GM12878 (cell line): ENCODE measurements around the gene JTB. TPM values are rescaled to one million over a fixed set of nuclear protein-coding genes. Genes with fewer than 3 reads are reported as not detected.
A peak's percentile ranks its signal among the peaks of the same experiment; 100 is the strongest.

Experiments used
- CBFB ChIP-seq: IDR thresholded peaks from 2 replicates; pipeline ENCODE4 v1.6.1; 2016; ENCODE audit warnings: antibody characterized with exemption, low read depth
- CHD4 ChIP-seq: fragments of 200-600 bp; sonication (generic); IDR thresholded peaks from 2 replicates; pipeline ENCODE4 v1.6.1; 2016; ENCODE audit warnings: mild to moderate bottlenecking
- DPF2 ChIP-seq: fragments of 450-650 bp; IDR thresholded peaks from 2 replicates; pipeline ENCODE4 v1.6.1; 2017; ENCODE audit warnings: mild to moderate bottlenecking
- EED ChIP-seq: sonication (generic); IDR thresholded peaks from 2 replicates; pipeline ENCODE4 v1.6.1; 2016; ENCODE audit warnings: antibody characterized with exemption, low read depth
- HDGF ChIP-seq: fragments of 450-650 bp; IDR thresholded peaks from 2 replicates; pipeline ENCODE4 v1.6.1; 2016; ENCODE audit warnings: antibody characterized with exemption
- JUNB ChIP-seq: IDR thresholded peaks from 2 replicates; pipeline ENCODE4 v1.6.1; 2016; ENCODE audit warnings: antibody characterized with exemption, mild to moderate bottlenecking
- KLF5 ChIP-seq: fragments of 450-650 bp; IDR thresholded peaks from 2 replicates; pipeline ENCODE4 v1.6.1; 2014; ENCODE audit warnings: mild to moderate bottlenecking; ENCODE audit not compliant: partially characterized antibody
- MLLT1 ChIP-seq: fragments of 450-650 bp; IDR thresholded peaks from 2 replicates; pipeline ENCODE4 v1.6.1; 2016; ENCODE audit warnings: mild to moderate bottlenecking
- NBN ChIP-seq: fragments of 450-650 bp; IDR thresholded peaks from 2 replicates; pipeline ENCODE4 v1.6.1; 2016
- NFYA ChIP-seq: IDR thresholded peaks from 2 replicates; pipeline ENCODE4 v1.6.1; 2011; ENCODE audit warnings: low read depth, mild to moderate bottlenecking, low read length, improper control_type of control experiment, borderline replicate concordance
- NR2C1 ChIP-seq: fragments of 450-650 bp; IDR thresholded peaks from 2 replicates; pipeline ENCODE4 v1.6.1; 2017; ENCODE audit warnings: antibody characterized with exemption, mild to moderate bottlenecking, moderate library complexity
- RCOR1 ChIP-seq: conservative IDR thresholded peaks from 2 replicates; pipeline ENCODE4 v1.6.1; 2012; ENCODE audit warnings: low read depth, low read length, improper control_type of control experiment
- RUNX3 ChIP-seq: IDR thresholded peaks from 2 replicates; pipeline ENCODE4 v1.6.1; 2012; ENCODE audit warnings: low read length, inconsistent platforms
- SREBF2 ChIP-seq: IDR thresholded peaks from 2 replicates; pipeline ENCODE4 v1.6.1; 2012; ENCODE audit warnings: mild to moderate bottlenecking, low read length
- SUZ12 ChIP-seq: fragments of 200-600 bp; sonication (generic); IDR thresholded peaks from one replicate; pipeline ENCODE4 v1.6.1; 2018; ENCODE audit warnings: antibody characterized with exemption, mild to moderate bottlenecking; ENCODE audit not compliant: unreplicated experiment
- YBX1 ChIP-seq: fragments of 450-650 bp; IDR thresholded peaks from 2 replicates; pipeline ENCODE4 v1.6.1; 2016; ENCODE audit warnings: antibody characterized with exemption
- ZBTB11 ChIP-seq: fragments of 450-650 bp; formaldehyde crosslinking; IDR thresholded peaks from 2 replicates; pipeline ENCODE4 v1.5.0; 2022; ENCODE audit warnings: mild to moderate bottlenecking, missing genetic modification characterization
- ZNF384 ChIP-seq: IDR thresholded peaks from 2 replicates; pipeline ENCODE4 v1.6.1; 2012; ENCODE audit warnings: low read depth, mild to moderate bottlenecking, low read length, improper control_type of control experiment, borderline replicate concordance
- ZZZ3 ChIP-seq: IDR thresholded peaks from 2 replicates; pipeline ENCODE4 v1.6.1; 2011; ENCODE audit warnings: low read depth; ENCODE audit not compliant: control insufficient read depth, insufficient read length
- polyA plus RNA-seq, 11 experiments: library from polyadenylated mRNA; depleted of rRNA in 4 of 11; unstranded in 6 of 11; stranded (reverse) in 5 of 11; fragments of >200 nt; fragmentation: Nextera tagmentation in 4 of 11; fragmentation: Illumina TruSeq in 1 of 11; extraction: Ambion mirVana in 4 of 11; extraction: Trizol in 1 of 11; gene quantifications; 1 replicate in 1 of 11; 2 replicates in 10 of 11; pipeline versions ENCODE4 v1.2.1 to v1.2.3, GENCODE V29; 2011 to 2016; ENCODE audit warnings: inconsistent platforms in 2 of 11, missing spikeins in 2 of 11, low read depth in 1 of 11
- total RNA-seq, 4 experiments: library from RNA; depleted of rRNA in 3 of 4; stranded (reverse); fragments of >200 nt in 3 of 4; fragmentation: Illumina TruSeq in 1 of 4; extraction: Trizol in 1 of 4; gene quantifications; 2 replicates each; pipeline versions ENCODE4 v1.2.1 to v1.2.3, GENCODE V29; 2013 to 2021
- TF ChIP-seq, protein P1 (sequence below): fragments of 450-650 bp; IDR thresholded peaks from 2 replicates; pipeline ENCODE4 v1.6.1; 2014; ENCODE audit warnings: mild to moderate bottlenecking
- TF ChIP-seq, protein P2 (sequence below): fragments of 450-650 bp; formaldehyde crosslinking; IDR thresholded peaks from 2 replicates; pipeline ENCODE4 v1.4.0; 2020; ENCODE audit warnings: mild to moderate bottlenecking, moderate library complexity

JTB gene
- total and polyA plus RNA-seq, 10 of the 15 experiments (the other 5 are each of a cell fraction or from before 2014, with no cell fraction given) = 25.0 to 298 (median 155) TPM

- TF ChIP-seq SUZ12 (no peak), EED (peak; percentile 4; the same call in 1 of the 2 replicates), CHD4 (no peak), NFYA (no peak), NBN (no peak), RCOR1 (no peak), HDGF (no peak), CBFB (no peak), YBX1 (no peak), RUNX3 (0 out of 2 replicates have a peak, but pooled peaks have one; percentile 10), JUNB (peak; percentile 72), MLLT1 (0 out of 2 replicates have a peak, but pooled peaks have one; percentile 58), ZZZ3 (no peak), KLF5 (no peak), ZNF384 (no peak), DPF2 (no peak), NR2C1 (no peak), ZBTB11 (no peak), SREBF2 (no peak)
- TF ChIP-seq, protein P1, sequence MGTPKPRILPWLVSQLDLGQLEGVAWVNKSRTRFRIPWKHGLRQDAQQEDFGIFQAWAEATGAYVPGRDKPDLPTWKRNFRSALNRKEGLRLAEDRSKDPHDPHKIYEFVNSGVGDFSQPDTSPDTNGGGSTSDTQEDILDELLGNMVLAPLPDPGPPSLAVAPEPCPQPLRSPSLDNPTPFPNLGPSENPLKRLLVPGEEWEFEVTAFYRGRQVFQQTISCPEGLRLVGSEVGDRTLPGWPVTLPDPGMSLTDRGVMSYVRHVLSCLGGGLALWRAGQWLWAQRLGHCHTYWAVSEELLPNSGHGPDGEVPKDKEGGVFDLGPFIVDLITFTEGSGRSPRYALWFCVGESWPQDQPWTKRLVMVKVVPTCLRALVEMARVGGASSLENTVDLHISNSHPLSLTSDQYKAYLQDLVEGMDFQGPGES = no peak
- TF ChIP-seq, protein P2, sequence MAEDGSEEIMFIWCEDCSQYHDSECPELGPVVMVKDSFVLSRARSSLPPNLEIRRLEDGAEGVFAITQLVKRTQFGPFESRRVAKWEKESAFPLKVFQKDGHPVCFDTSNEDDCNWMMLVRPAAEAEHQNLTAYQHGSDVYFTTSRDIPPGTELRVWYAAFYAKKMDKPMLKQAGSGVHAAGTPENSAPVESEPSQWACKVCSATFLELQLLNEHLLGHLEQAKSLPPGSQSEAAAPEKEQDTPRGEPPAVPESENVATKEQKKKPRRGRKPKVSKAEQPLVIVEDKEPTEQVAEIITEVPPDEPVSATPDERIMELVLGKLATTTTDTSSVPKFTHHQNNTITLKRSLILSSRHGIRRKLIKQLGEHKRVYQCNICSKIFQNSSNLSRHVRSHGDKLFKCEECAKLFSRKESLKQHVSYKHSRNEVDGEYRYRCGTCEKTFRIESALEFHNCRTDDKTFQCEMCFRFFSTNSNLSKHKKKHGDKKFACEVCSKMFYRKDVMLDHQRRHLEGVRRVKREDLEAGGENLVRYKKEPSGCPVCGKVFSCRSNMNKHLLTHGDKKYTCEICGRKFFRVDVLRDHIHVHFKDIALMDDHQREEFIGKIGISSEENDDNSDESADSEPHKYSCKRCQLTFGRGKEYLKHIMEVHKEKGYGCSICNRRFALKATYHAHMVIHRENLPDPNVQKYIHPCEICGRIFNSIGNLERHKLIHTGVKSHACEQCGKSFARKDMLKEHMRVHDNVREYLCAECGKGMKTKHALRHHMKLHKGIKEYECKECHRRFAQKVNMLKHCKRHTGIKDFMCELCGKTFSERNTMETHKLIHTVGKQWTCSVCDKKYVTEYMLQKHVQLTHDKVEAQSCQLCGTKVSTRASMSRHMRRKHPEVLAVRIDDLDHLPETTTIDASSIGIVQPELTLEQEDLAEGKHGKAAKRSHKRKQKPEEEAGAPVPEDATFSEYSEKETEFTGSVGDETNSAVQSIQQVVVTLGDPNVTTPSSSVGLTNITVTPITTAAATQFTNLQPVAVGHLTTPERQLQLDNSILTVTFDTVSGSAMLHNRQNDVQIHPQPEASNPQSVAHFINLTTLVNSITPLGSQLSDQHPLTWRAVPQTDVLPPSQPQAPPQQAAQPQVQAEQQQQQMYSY (CRISPR knock-in tag) = no peak
Observed at GRCh38 chr1:153985341-153985912, 8.0 kb upstream of the JTB start (continued).
